ENCODE data around the gene RBFOX2.

- TF ChIP-seq TAF1 (IDR thresholded peaks at IDR 0.05; ENCODE audit: borderline replicate concordance, insufficient read depth, low read length) (no peak), POLR2AphosphoS5 (IDR thresholded peaks at IDR 0.05; ENCODE audit: low read depth, low read length) (no peak)
Observed at GRCh38 chr22:36003972-36004674, 24.5 kb downstream of the RBFOX2 start.
